Measurements from ENCODE around the gene COPZ2.
"Not testable (repeated sequence)": the region's sequence is repeated elsewhere in the genome, so short reads cannot be mapped to it uniquely, and the experiment has no call there.

Gene COPZ2

DNA sequence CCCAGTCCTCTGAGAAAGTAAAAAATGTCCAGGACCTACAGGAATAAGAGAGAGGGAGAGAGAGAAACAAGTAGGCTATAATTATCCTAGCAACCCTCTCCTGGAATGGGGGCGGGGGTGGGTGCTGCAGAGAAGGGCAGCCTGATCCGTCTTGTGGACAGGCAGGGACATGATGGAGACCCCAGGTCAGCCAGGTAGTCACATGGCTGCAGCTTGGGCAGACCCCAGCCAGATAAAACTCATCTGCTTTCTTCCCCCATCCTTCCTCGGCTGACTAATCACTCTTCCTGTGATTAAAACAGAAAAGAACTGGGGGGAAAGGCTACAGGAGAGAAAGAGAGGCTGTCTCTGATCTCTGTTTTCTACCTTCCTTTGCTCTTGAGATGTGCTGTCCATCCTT, 32.6 kb downstream of the COPZ2 start:
- no peak overlapping the region for H2BK5ac ChIP-seq (ENCODE audit: low read length)
- H3K56ac ChIP-seq (ENCODE audit: low read length): peak overlapping the region; percentile 49
- no peak overlapping the region for H3K9ac ChIP-seq (ENCODE audit: low read length)
- H3K27me3 ChIP-seq (ENCODE audit: insufficient read depth, low read length, poor library complexity): no peaks in the 10 kb centered on the region
- WGBS (ENCODE audit: extremely low coverage, insufficient coverage, low lambda C conversion rate): no CpG with 5 or more reads among the region's 3 CpGs
- peak overlapping the region; percentile 32 for H3K18ac ChIP-seq (ENCODE audit: low read length)
- peak overlapping the region; percentile 39 for H4K5ac ChIP-seq (ENCODE audit: low read length)
- H2BK120ac ChIP-seq (ENCODE audit: low read depth, low read length): no peak overlapping the region
- H3K4me3 ChIP-seq (ENCODE audit: low read length): no peak overlapping the region
- H2AK5ac ChIP-seq (ENCODE audit: low read length): no peak overlapping the region
- no peak overlapping the region for H3K23ac ChIP-seq (ENCODE audit: low read length)
- peak overlapping the region; percentile 93 for H2BK15ac ChIP-seq (replicated peaks; ENCODE audit: low read depth)
- H3K27ac ChIP-seq (ENCODE audit: low read depth, low read length): no peak overlapping the region
- H3K36me3 ChIP-seq (ENCODE audit: control insufficient read depth, insufficient read depth, low read length): no peaks in the 10 kb centered on the region
- DNase-seq: no peak
- no peak overlapping the region for H3K4ac ChIP-seq (ENCODE audit: low read depth, low read length)
- peaks cover 17% of the 10 kb centered on the region for H3K4me1 ChIP-seq (ENCODE audit: control insufficient read depth, low read depth, low read length)
- no peak overlapping the region for H4K8ac ChIP-seq (ENCODE audit: low read depth, low read length)
- H3K79me2 ChIP-seq (ENCODE audit: control insufficient read depth, insufficient read depth, low read length): no peaks in the 10 kb centered on the region
- H3K79me1 ChIP-seq (ENCODE audit: low read length): no peaks in the 10 kb centered on the region
- no peak overlapping the region for H3K4me2 ChIP-seq (ENCODE audit: low read length)

DNA sequence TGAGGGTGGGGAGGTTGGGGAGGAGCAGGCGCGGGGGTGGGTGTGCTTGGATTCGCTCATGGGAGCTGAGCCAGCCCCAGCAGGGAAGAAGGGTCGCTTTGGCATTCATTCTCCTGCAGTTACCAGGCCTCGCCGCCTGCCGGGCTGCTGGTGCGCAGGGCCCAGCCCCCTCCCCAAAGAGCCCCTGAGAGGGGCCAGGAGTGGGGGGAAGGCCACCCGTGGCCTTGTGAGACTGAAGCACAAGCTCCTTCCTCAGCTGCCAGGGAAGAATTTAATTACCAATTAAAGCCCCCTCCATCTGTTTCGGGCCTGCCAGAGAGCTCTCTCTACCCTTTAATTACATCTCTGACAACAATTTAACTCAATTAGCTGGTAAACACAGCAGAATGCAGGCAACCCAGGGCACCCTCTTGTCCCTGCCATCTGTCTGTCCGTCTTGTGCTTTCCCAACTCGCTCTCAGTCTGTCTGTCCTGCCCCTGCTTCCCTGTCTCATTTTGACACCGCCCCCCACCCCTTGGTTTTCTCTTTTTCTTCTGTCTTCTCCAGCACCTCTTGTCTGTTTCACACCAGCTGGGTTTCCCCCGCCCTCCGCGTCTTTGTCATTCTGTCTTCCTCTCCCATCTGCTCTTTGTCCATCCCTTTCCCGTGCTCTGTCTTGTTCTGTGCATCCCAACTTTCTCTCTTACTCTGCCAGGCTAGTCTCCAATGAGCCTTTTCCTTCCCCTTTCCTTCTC, 34.0 kb downstream of the COPZ2 start:
- Histone ChIP-seq H3K23ac (ENCODE audit: low read length) (no peak overlapping the region), H3K79me1 (ENCODE audit: low read length) (no peaks in the 10 kb centered on the region), H2BK120ac (ENCODE audit: low read depth, low read length) (no peak overlapping the region), H3K4me2 (ENCODE audit: low read length) (no peak overlapping the region), H3K36me3 (ENCODE audit: control insufficient read depth, insufficient read depth, low read length) (no peaks in the 10 kb centered on the region), H3K4ac (ENCODE audit: low read depth, low read length) (no peak overlapping the region), H3K18ac (ENCODE audit: low read length) (peak overlapping the region; percentile 54), H3K4me1 (ENCODE audit: control insufficient read depth, low read depth, low read length) (peaks cover 17% of the 10 kb centered on the region), H4K8ac (ENCODE audit: low read depth, low read length) (no peak overlapping the region), H3K56ac (ENCODE audit: low read length) (peak overlapping the region; percentile 76), H3K9ac (ENCODE audit: low read length) (no peak overlapping the region), H3K27ac (ENCODE audit: low read depth, low read length) (peak overlapping the region; percentile 83), H3K4me3 (ENCODE audit: low read length) (no peak overlapping the region), H2BK5ac (ENCODE audit: low read length) (no peak overlapping the region), H3K27me3 (ENCODE audit: insufficient read depth, low read length, poor library complexity) (no peaks in the 10 kb centered on the region), H2BK15ac (replicated peaks; ENCODE audit: low read depth) (peak overlapping the region; percentile 10), H2AK5ac (ENCODE audit: low read length) (peak overlapping the region; percentile 1), H4K5ac (ENCODE audit: low read length) (no peak overlapping the region), H3K79me2 (ENCODE audit: control insufficient read depth, insufficient read depth, low read length) (no peaks in the 10 kb centered on the region)
- peak; percentile 53 for DNase-seq
- no CpG with 5 or more reads among the region's 17 CpGs for WGBS (ENCODE audit: extremely low coverage, insufficient coverage, low lambda C conversion rate)

DNA sequence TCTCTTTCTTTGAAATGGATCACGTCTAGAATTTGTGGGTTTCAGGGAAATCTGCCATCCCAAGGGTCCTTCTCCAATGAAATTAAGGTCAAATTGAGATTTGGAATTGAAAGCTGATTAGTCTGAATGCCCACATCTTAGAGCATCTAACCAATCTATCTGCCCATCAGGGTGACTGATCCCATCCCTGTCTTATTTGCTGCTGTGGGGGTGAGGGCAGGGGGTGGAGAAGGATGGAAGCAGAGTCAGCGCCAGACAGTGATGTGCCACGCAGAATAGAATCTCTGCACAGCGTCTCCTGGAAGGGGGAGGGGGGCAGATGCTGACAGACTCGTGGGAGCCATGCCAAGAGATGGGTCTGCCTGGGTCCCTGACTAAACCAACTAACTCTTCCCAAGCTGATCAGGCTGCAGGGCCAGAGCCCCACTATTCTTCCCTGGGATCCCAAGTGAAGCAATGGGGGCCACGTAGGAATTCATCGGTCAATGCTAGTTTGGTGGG, 34.6 kb downstream of the COPZ2 start:
- peak overlapping the region; percentile 77 for H4K5ac ChIP-seq (ENCODE audit: low read length)
- no peak for DNase-seq
- no peak overlapping the region for H2BK15ac ChIP-seq (replicated peaks; ENCODE audit: low read depth)
- H3K27me3 ChIP-seq (ENCODE audit: insufficient read depth, low read length, poor library complexity): no peaks in the 10 kb centered on the region
- H3K9ac ChIP-seq (ENCODE audit: low read length): no peak overlapping the region
- H4K8ac ChIP-seq (ENCODE audit: low read depth, low read length): no peak overlapping the region
- H2BK5ac ChIP-seq (ENCODE audit: low read length): peak overlapping the region; percentile 68
- no peak overlapping the region for H3K4me2 ChIP-seq (ENCODE audit: low read length)
- H3K79me2 ChIP-seq (ENCODE audit: control insufficient read depth, insufficient read depth, low read length): no peaks in the 10 kb centered on the region
- no peak overlapping the region for H3K23ac ChIP-seq (ENCODE audit: low read length)
- H3K4me3 ChIP-seq (ENCODE audit: low read length): no peak overlapping the region
- H2AK5ac ChIP-seq (ENCODE audit: low read length): no peak overlapping the region
- peak overlapping the region; percentile 54 for H3K18ac ChIP-seq (ENCODE audit: low read length)
- H3K79me1 ChIP-seq (ENCODE audit: low read length): no peaks in the 10 kb centered on the region
- H2BK120ac ChIP-seq (ENCODE audit: low read depth, low read length): no peak overlapping the region
- H3K36me3 ChIP-seq (ENCODE audit: control insufficient read depth, insufficient read depth, low read length): no peaks in the 10 kb centered on the region
- no peak overlapping the region for H3K4ac ChIP-seq (ENCODE audit: low read depth, low read length)
- H3K56ac ChIP-seq (ENCODE audit: low read length): peak overlapping the region; percentile 76
- H3K27ac ChIP-seq (ENCODE audit: low read depth, low read length): peak overlapping the region; percentile 83
- no CpG with 5 or more reads among the region's 7 CpGs for WGBS (ENCODE audit: extremely low coverage, insufficient coverage, low lambda C conversion rate)
- peaks cover 17% of the 10 kb centered on the region for H3K4me1 ChIP-seq (ENCODE audit: control insufficient read depth, low read depth, low read length)

DNA sequence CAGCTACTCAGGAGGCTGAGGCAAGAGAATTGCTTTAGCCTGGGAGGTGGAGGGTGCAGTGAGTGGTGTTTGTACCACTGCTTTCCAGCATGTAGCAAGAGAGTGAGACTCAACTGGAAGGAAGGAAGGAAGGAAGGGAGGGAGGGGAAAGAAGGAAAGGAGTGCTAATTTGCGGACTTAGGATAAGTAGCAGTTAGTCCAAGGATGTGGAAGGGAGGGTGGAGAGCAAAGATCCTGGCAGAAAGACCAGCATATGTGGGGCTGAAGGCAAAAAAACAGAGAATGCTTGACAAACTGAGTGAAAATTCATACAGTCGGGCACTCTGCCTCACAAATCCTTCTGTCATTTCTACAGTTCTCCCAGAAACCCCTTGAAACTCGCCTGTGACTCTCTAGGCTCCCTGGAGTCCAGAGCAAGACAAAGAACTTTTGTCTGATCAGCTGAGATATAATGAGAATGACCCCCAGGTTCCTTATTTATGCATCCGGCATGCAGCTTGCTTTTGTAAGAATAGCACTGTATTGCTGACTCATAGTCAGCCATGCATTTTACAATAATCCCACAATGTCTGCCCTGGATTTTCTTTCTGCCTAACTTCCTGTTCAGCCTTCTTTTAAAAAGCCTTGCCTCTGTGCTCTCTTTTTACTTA, 35.2 kb downstream of the COPZ2 start:
- peak overlapping the region; percentile 62 for H3K18ac ChIP-seq (ENCODE audit: low read length)
- no CpG with 5 or more reads among the region's 4 CpGs for WGBS (ENCODE audit: extremely low coverage, insufficient coverage, low lambda C conversion rate)
- no peaks in the 10 kb centered on the region for H3K79me1 ChIP-seq (ENCODE audit: low read length)
- peak overlapping the region; percentile 61 for H3K56ac ChIP-seq (ENCODE audit: low read length)
- H4K8ac ChIP-seq (ENCODE audit: low read depth, low read length): no peak overlapping the region
- no peak overlapping the region for H3K4ac ChIP-seq (ENCODE audit: low read depth, low read length)
- peak overlapping the region; percentile 21 for H2BK120ac ChIP-seq (ENCODE audit: low read depth, low read length)
- peak overlapping the region; percentile 71 for H2BK5ac ChIP-seq (ENCODE audit: low read length)
- peak overlapping the region; percentile 13 for H2BK15ac ChIP-seq (replicated peaks; ENCODE audit: low read depth)
- no peaks in the 10 kb centered on the region for H3K27me3 ChIP-seq (ENCODE audit: insufficient read depth, low read length, poor library complexity)
- H3K36me3 ChIP-seq (ENCODE audit: control insufficient read depth, insufficient read depth, low read length): no peaks in the 10 kb centered on the region
- H3K4me2 ChIP-seq (ENCODE audit: low read length): no peak overlapping the region
- H3K4me3 ChIP-seq (ENCODE audit: low read length): no peak overlapping the region
- H3K23ac ChIP-seq (ENCODE audit: low read length): peak overlapping the region; percentile 4
- H3K4me1 ChIP-seq (ENCODE audit: control insufficient read depth, low read depth, low read length): peaks cover 17% of the 10 kb centered on the region
- peak overlapping the region; percentile 37 for H3K9ac ChIP-seq (ENCODE audit: low read length)
- peak overlapping the region; percentile 77 for H4K5ac ChIP-seq (ENCODE audit: low read length)
- no peaks in the 10 kb centered on the region for H3K79me2 ChIP-seq (ENCODE audit: control insufficient read depth, insufficient read depth, low read length)
- peak overlapping the region; percentile 83 for H3K27ac ChIP-seq (ENCODE audit: low read depth, low read length)
- H2AK5ac ChIP-seq (ENCODE audit: low read length): no peak overlapping the region
- DNase-seq: peak; percentile 32

DNA sequence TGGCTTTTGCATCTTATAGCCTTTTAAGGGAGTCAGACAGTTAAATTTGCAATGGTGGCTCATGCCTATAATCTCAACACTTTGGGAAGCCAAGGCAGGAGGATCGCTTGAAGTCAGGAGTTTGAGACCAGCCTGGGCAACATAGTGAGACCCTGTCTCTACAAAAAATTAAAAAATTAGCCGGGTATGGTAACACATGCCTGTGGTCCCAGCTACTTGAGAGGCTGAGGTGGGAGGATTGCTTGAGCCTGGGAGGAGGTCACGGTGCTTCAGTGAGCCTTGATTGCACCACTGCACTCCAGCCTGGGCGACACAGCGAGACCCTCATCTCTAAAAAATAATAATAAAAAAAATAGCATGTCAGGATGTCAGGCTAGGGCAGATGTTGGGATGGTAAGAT, 35.9 kb downstream of the COPZ2 start:
- H3K4me3 ChIP-seq (ENCODE audit: low read length); H3K27me3 ChIP-seq (ENCODE audit: insufficient read depth, low read length, poor library complexity); H4K8ac ChIP-seq (ENCODE audit: low read depth, low read length); H3K79me1 ChIP-seq (ENCODE audit: low read length); H4K5ac ChIP-seq (ENCODE audit: low read length); H2BK5ac ChIP-seq (ENCODE audit: low read length); H3K23ac ChIP-seq (ENCODE audit: low read length); H3K4me2 ChIP-seq (ENCODE audit: low read length); H3K36me3 ChIP-seq (ENCODE audit: control insufficient read depth, insufficient read depth, low read length); H2AK5ac ChIP-seq (ENCODE audit: low read length); H3K56ac ChIP-seq (ENCODE audit: low read length); H2BK15ac ChIP-seq (replicated peaks; ENCODE audit: low read depth); H3K4ac ChIP-seq (ENCODE audit: low read depth, low read length); DNase-seq; H3K27ac ChIP-seq (ENCODE audit: low read depth, low read length); H3K9ac ChIP-seq (ENCODE audit: low read length); H3K79me2 ChIP-seq (ENCODE audit: control insufficient read depth, insufficient read depth, low read length): not testable (repeated sequence)
- Histone ChIP-seq H3K4me1 (ENCODE audit: control insufficient read depth, low read depth, low read length) (peaks cover 17% of the 10 kb centered on the region), H3K18ac (ENCODE audit: low read length) (peak overlapping the region; percentile 62), H2BK120ac (ENCODE audit: low read depth, low read length) (peak overlapping the region; percentile 21)
- no CpG with 5 or more reads among the region's 5 CpGs for WGBS (ENCODE audit: extremely low coverage, insufficient coverage, low lambda C conversion rate)

All from mesendoderm (in vitro differentiated cells).